ENCODE results near the gene MYOCD.

The MYOCD gene

GRCh38 chr17:12721581-12721980 lies 55.9 kb downstream of the MYOCD start:
- DNase-seq = no peak

- DNase-seq = no peak
These were observed 56.6 kb downstream of the MYOCD start for GRCh38 chr17:12722282-12722681.

- no peak for DNase-seq
These were observed 60.4 kb downstream of the MYOCD start for GRCh38 chr17:12726131-12726530.

GRCh38 chr17:12727076-12727760 lies 61.5 kb downstream of the MYOCD start:
- DNase-seq = no peak

- DNase-seq = no peak
These were observed 62.2 kb downstream of the MYOCD start for GRCh38 chr17:12727881-12728280.

- no peak for DNase-seq
These were observed 63.4 kb downstream of the MYOCD start for GRCh38 chr17:12729086-12729485.

GRCh38 chr17:12730421-12730820 lies 64.7 kb downstream of the MYOCD start:
- no peak for DNase-seq

- DNase-seq = no peak
These were observed 65.3 kb downstream of the MYOCD start for GRCh38 chr17:12730931-12731521.

GRCh38 chr17:12731839-12732238 lies 66.1 kb downstream of the MYOCD start:
- no peak for DNase-seq

GRCh38 chr17:12732366-12732765 lies 66.7 kb downstream of the MYOCD start:
- no peak for DNase-seq

GRCh38 chr17:12734926-12735325 lies 69.2 kb downstream of the MYOCD start:
- DNase-seq = no peak

- no peak for DNase-seq
These were observed 69.8 kb downstream of the MYOCD start for GRCh38 chr17:12735517-12735916.

GRCh38 chr17:12736526-12736925 lies 70.8 kb downstream of the MYOCD start:
- no peak for DNase-seq

GRCh38 chr17:12737740-12738469 lies 72.2 kb downstream of the MYOCD start:
- DNase-seq = no peak

GRCh38 chr17:12738624-12739023 lies 72.9 kb downstream of the MYOCD start:
- DNase-seq = no peak

GRCh38 chr17:12739500-12739899 lies 73.8 kb downstream of the MYOCD start:
- no peak for DNase-seq

GRCh38 chr17:12743046-12743445 lies 77.4 kb downstream of the MYOCD start:
- DNase-seq = no peak

GRCh38 chr17:12744298-12744697 lies 78.6 kb downstream of the MYOCD start:
- DNase-seq = no peak

- DNase-seq = no peak
These were observed 79.1 kb downstream of the MYOCD start for GRCh38 chr17:12744786-12745185.

GRCh38 chr17:12745486-12745885 lies 79.8 kb downstream of the MYOCD start:
- DNase-seq = no peak

- no peak for DNase-seq
These were observed 91.1 kb downstream of the MYOCD start for GRCh38 chr17:12756786-12757185.

- DNase-seq = no peak
These were observed 93.4 kb downstream of the MYOCD start for GRCh38 chr17:12759090-12759489.

- no peak for DNase-seq
These were observed 99.9 kb downstream of the MYOCD start for GRCh38 chr17:12765548-12765947.

GRCh38 chr17:12768255-12768654 lies 102.6 kb downstream of the MYOCD start:
- no peak for DNase-seq

Data from activated T-cell treated with anti-CD3 and anti-CD28 coated beads for 4 hours (primary cell).